Right hindlimb (tissue), 1 donor: Measurements from ENCODE around the gene MSRB1.
"Not testable (repeated sequence)": the region's sequence is repeated elsewhere in the genome, so short reads cannot be mapped to it uniquely, and the experiment has no call there.

ENCODE experiments used
- DNase-seq: peaks from one replicate; pipeline ENCODE4 v3.0.0-alpha.2; 2018

MSRB1 gene

DNA sequence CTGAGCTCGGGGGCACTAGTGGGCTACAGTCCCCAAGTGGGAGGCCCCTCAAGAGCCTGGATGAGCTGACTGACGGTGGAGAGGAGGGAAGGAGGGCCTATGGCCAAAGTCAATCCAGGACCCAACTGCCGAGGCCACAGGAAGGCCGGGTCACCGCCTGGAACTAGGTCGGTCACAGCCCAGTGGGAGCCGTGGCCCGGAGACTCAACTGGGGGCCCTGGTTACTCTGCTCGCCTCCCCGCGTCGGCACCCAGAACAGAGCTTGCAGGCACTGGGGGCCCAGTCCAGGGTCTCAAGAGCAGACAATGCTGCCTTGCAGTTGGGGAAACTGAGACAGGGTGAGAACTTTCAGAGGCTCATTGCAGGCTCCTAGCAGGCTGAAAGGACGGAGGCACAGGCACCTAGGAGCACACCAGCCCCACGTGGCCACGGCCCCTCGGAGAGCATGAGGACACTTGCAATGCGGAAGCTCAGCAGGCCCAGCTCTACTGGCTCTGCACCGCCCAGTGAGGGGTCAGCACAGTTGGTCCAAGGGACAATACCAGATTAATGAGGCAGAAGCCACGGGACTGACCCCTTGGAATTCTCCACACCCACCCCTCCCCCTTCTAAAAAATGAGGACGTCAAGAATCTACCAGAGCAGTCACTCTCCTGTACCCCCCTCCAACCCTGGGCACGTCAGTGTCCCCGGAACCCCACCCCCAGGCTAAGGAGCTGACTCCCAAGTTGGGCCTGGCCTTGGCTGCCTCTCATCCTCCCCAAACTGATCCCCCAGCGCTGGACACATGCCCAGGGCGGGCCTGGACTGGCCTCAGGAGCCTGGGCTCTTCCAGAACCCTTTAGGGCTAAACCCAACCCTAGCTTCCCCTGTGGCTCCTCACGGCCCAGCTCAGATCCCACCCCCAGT is 27.0 kb downstream of the MSRB1 start:
- no peak for DNase-seq

DNA sequence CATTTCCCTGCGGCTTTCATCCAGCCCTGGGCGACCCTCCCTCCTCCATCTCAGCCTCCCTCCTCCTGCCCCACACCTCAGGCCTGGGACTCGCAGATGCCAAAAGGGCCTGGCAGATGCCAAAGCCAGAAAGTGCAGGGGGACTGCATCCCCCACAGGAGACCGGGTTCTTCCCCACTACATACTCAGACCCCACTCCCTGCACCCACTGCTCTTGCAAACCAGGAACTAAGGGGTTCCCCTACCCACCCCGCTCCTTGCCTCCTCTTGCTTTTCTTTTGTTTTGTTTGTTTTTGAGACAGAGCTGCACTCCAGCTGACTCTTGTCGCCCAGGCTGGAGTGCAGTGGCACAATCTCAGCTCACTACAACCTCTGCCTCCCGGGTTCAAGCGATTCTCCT is 28.0 kb downstream of the MSRB1 start:
- DNase-seq = no peak

DNA sequence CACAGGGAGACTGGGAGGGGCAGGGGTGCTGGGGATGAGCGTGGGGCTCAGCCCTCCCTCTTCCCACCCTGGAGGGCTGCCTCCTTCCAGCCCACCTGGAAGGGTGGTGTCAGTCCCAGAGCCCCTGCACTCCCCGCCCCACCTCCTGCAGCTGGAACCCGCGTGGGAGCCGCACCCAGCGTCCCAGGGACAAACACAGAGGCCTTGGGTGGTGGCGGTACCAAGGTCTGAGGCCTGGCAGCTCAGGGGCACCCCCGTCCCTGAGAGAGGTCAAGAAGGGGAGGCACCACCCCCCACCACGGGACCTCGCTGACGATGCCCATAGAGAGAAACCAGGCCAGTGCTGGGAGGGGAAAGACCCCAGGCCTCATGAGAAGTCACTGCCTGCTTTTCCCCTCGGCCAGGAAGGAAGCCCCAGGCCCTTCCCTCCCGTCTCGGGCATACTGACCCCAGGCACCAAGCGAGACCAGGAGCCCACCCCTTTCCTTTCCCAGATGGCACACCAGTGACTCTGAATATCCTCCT is 28.9 kb downstream of the MSRB1 start:
- DNase-seq = no peak

DNA sequence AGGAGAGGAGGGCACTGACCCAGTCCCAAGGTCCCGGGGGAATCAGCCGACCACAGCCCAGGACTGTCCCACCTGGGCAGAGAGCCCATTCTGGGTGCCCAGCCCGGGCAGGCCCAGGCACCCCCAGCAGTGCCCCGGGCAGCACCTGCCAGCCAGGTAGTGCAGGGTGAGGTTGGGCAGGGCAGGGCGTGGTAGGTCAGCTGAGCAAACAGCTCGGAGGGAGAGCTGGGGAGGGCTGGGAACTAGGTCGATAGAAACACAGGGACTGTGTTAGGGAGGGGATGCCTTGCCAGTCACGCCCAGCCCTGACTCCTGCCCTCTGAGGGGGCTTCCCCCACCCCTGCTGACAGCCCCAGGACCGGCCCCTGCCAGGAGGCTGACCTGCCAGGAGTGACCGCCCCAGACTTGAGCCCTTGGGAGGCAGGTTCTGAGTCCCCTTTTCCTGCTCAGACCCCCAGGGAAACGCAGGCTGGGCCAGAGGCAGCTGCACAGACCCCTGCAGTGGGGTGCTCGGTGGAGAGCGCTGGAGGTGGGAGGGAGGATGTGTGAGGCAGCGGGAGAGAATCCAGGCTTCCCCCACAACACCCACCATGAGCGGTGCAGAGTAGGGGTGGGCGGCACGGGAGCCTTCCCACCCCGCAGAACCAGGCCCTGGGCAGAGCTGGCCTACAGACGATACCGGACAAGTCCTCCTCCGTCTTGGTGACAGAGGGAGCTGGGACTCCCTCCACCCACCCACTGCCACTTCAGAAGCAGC is 29.5 kb downstream of the MSRB1 start:
- no peak for DNase-seq

DNA sequence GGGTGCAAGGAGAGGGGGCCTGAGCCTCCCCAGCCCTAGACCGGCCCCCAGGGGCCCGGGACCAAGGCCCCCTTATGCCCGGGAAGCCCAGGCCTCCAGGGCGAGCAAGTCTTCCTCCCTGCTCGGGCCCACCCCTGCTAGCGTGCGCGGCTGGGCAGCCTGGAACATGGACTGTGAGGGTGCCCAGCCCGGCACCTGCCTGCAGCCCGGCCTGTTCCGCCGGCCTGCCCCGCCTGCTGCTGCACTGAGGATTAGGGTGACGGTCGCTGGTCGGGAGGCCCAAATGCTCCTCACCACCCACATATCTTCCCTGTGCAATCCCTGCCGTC is 30.8 kb downstream of the MSRB1 start:
- DNase-seq = no peak

DNA sequence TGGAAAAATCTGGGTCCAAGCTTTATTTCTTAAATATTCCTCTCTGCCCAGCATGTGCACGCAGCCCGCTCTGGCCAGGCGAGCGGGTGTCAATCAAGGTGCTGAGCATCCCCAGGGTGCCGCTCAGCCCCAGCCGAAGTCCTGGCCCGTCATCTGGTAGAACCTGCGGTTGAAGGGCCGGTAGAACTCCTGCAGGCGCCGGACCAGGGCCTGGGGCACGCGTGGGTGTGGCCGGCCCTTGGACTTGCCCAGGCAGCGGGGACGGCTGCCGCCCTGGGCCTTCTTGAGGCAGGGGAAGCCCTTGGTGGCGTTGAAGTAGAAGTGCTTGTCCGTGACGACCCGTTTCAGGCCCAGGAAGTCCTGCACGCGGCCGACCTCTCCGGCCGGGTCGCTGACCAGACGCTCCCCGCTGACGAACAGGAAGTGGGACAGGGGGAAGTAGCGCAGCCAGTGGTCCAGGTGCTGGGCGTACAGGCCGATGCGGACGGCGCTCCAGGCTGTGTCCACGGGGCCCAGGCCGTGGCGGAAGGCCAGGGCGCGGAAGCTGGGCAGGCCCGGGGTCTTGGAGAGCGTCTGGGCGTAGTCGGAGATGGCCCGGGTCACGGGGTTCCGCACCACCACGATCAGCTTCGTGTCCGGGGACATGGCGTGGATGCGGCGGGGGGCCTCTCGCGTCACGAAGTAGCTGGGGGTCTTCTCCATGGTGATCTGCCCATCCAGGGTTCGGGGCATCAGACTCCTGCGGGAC is 31.4 kb downstream of the MSRB1 start:
- no peak for DNase-seq

DNA sequence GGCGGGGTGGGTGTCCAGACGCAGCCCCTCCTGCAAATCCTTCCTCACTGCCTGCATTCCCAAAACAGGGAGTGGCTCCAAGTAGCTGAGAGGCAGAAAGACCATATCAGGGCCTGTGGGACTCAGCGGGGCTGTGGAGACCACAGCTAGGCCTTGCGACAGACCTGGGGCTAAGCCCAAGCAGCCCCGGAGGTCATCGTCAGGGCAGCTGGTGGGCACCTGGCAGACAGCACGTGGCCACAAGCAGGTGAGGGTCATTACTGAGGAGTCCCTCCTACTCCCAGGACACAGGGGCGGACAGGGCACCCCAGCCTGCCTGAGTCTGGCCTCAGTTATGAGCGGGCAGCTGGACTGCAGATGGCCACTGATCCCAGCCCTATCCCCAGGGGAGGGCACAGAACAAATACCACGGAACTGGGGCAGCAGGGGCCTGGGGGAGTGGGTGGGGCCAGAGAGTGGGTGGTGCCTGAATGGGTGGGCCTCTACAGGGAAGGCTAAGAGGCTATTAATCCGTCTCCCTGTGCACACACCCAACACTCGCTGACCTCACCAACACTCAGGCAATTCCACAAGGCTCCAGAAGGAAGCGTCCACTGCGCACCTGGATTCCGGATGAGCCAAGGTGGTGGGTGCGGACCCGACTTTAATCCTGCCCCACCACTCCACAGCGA is 33.3 kb downstream of the MSRB1 start:
- peak; percentile 18 for DNase-seq

DNA sequence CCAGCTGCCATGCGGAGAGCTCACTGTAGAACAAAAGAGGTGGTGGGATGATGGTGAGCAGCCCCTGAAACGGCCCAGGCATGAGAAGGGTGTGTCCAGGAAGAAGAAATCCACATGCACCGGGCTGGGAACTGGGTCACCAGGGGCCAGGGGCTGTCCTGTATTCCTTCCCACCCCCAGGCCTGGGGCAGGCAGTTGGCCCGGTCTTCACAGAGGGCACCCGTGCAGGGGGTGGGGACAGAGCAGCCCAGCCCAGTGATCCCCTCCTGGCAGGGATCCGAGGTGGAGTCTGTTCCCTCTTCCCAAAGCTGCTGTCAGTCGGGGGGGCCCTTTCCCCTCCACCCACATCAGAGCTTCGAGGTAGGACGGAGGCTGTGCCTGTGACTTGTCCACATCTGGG is 34.0 kb downstream of the MSRB1 start:
- no peak for DNase-seq

DNA sequence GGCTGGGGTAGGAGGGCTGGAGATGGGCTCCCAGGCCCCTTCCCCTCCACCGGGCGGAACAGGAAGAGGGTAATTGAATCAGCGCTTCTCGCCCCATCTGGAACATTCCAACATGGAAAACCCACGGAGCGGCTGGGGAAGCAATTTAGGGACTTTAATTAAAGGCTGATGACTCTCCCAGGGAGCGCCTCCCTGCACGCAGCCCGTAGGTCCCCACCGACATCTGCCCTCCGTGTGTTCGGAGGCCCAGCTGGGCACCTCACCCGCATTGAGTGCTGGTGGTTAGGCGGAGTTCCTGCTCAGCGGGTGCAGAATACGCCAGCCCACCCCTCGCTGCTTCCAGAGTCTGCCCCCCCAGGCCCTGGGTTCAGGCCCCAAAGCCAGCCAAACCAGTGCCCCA is 34.8 kb downstream of the MSRB1 start:
- DNase-seq = peak; percentile 19

DNA sequence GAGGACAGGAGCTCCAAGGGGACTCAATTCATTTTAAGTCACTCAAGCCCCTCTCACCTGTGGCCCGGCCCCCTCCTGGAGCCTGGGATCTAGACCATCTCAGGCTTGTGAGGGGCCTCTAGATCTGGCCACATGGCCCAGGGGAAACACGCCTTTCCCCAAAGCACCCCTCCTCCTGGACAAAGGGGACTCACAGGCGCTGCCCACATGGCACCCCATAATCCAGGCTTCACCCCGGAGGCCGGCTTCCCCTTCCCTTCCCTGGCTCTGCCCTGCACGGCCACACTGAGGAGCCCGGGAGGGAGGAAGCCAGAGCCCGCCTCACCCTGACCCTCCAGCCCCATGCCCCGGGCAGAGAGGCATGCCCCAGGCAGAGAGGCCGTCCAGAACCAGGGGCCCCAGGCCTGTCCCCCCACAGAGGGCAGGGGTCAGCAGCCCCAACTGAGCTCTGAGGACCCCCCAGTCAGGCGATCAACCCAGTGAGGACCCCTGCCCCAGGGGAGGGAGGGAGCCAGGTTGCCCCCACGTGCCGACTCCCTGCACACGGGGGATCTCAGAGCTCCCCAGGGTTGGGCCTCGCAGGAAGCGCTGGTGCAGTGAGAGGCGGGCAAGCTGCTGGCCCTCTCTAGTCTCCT is 35.7 kb downstream of the MSRB1 start:
- DNase-seq = no peak

DNA sequence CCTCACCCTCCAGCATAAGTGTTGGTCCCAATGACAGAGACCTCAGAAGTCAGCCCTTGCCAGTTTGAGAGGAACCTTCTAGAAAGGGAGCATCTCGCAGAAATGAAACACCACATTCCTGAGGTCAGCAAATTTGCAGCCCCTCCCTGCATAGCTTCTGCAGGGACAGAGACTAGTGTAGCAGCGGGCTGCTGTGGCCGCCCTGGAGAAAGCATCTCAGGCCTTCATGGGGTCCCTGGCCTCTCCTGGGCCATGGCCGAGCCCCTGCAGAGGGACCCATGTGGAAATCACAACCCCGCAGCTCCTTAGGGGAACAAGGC is 36.2 kb downstream of the MSRB1 start:
- no peak for DNase-seq

DNA sequence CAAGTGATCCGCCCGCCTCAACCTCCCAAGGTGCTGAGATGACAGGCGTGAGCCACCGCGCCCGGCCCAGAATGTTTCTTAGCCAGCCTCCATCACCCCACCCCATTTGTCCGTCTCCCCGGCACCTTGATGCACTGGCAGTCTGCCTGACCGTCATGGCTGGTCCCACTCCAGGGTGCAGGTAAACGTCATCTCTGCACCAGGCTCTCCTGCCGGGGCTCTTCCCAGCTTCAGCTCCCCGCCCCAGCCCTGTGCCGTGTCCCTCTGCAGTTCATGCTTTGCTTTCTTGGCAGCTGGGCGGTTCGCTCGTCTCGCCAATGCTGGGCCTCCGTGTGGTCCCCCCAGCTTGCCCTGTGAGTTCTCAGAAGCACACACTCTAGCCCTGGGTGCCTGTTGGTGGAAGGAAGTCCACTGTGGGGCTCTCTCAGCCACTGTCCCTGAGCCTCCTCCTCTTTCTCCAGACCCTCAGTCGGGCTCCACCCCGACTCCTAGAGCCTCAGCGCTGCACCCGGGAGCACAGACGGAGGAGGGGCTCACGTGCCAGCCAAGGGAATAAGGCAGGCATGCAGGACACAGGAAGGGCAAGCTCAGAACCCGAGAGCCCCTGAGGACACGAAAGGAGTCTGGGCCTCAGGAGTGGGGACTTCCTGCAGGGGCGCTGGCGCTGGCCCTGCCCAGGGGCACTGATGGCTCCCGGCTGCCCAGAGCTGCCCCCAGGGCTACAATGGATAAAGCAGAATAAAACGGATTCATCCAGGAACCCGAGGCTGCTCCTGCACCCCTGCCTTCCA is 36.7 kb downstream of the MSRB1 start:
- no peak for DNase-seq

DNA sequence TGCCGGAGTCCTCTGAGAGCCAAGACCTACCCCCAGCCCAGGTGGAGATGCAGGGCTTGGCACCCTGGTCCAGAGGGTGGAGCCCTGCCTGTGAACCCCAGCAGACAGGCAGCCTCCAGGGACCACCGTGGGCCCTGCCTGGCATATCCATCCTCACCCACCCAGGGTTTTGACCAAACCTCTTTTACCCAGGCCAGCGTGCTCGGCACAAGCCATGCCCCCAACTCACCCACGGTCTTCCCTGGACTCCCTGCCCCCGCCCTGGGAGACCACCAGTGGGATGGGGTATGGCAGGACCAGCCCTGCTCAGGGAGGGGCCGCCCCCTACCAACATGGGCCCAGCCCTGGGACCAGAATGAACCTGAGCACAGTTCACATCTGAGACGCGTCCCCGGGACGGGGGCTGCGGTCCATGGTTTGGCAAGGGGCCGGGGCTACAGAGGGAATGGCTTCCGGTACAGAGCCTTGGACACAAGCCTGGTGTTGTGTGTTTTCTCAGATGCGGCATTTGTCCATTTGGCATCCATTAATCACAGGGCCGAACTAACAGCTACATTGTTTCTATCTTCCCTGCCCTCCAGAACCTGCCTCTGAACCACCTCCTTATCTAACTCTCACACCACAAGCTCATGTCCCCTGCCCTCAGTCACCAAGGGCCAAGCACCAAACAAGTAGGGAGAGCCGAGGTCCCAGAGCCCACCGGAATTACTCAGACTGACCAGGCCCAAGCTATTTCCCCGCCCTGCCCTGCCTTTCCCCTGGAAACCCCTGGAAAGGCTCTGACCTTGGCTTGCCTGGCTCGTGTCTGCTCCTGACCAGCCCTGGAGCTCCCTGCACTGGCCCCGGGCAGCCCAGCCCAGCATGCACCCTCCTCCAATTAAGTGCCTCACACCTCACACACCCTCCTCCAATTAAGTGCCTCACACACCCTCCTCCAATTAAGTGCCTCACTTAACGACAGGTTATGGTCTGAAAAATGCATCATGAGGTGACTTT is 38.9 kb downstream of the MSRB1 start:
- DNase-seq = no peak

DNA sequence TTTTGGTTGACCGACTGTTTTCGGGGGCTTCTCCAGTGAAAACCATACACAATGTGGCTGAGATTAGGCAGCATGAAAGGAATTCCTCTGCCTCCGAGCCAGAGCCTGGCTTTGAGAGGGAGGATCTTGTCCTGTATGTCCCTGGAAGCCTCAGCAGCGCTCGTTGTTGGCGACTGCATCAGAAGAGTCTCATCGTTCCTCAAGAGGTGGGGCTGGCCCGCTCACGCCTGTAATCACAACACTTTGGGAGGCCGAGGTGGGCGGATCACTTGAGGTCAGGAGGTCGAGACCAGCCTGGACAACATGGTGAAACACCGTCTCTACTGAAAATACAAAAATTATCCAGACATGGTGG is 39.8 kb downstream of the MSRB1 start:
- no peak for DNase-seq

DNA sequence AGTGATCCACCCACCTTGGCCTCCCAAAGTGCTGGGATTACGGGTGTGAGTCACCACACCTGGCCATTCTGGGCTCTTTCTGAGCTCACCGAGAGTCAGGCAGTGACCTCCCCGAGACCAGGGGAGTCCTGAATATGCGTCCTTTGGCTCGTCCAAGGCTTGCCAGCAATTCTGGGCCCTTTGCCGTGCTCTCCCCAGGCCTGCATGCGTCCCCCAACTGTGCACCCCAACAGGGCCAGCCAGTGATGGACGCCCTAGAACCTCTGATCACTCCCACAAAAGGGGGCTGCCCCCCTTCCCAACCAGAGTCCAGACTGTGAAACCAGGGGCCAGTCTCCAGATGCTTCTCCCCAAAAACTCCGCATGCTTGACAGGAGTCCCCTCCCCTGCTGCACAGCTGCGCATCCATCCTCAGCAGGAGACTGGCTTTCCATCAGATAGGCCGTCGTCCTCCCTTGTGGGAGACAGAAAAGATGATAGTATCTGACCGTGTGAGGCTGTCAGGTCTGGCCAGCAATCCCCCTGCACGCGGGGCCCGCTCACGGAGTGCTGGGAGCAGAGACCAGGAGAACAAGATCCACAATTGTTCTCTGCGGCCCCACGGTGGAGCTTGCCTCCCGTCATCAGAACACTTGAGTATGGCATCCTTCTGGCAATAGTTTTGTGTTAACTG is 40.3 kb downstream of the MSRB1 start:
- no peak for DNase-seq

DNA sequence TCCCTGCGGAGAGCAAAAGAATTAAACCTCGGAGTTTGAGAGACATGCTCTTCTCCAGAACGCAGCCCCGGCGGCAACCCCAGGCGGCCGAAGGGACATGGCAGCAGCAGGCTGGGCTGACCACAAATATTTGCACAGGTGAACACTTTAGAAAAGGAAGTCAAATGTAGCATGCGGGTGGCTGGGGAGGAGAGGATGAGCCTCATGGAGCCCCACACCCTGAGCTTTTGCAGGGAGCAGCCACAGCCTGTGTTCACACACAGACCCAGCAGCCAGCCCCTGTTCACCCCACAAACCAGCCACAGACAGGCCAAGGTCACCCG is 42.6 kb downstream of the MSRB1 start:
- DNase-seq = no peak

DNA sequence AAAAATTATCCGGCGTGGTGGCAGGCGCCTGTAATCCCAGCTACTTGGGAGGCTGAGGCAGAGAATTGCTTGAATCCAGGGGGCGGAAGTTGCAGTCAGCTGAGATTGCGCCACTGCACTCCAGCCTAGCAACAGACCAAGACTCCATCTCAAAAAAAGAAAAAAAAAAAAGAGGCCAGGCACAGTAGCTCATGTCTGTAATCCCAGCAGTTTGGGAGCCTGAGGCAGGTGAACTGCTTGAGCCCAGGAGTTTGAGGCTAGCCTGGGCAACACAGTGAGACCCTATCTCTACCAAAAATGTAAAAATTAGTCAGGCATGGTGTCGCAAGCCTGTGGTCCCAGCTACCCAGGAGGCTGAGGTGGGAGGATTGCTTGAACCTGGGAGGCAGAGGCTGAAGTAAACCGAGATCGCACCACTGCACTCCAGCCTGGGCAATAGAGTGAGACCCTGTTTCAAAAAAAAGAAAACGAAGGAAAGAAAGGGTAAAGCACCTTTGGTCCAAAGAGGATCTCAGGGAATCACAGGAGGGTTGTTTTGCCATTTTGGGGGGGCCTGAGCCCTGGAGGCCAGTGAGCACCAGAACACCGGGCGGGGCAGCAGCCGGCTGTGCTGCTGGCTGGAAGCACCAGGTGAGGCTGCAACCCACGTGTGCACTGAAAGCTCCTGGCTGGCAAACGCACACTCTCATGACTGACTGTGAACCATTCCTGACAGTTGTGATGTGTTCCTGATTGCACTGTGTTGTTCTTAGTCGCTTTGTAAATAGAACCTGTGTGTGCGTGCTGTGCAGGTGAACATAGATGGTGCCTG is 43.2 kb downstream of the MSRB1 start:
- DNase-seq = no peak

DNA sequence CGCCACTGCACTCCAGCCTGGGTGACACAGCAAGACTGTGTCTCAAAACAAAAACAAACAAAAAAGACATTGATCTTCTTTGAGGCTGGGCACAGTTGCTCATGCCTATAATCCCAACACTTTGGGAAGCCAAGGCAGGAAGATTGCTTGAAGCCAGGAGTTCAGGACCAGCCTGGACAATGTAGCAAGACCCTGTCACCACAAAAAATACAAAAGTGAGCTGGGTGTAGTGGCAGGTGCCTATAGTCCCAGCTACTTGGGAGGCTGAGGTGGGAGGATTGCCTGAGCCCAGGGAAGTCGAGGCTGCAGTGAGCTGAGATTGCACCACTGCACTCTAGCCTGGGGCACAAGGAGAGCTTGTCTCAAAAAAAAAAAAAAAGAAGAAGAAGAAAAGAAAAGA is 45.3 kb downstream of the MSRB1 start:
- DNase-seq = not testable (repeated sequence)
